A673 (cell line): ENCODE results near the gene CHST9. TPM values are rescaled to one million over a fixed set of nuclear protein-coding genes. Genes with fewer than 3 reads are reported as not detected.

Source experiments
- BruUV-seq: library from RNA; stranded (reverse); fragments of 400-500 nt; replicated peaks from 2 replicates; lab custom pipeline; 2021; lab: Mats Ljungman, UMichigan
- CTCF ChIA-PET: fragments of 300-600 bp; sonication (Branson Sonifier 250); formaldehyde crosslinking; loops from one replicate; lab custom pipeline; 2022; ENCODE audit warnings: antibody characterized with exemption; lab: Charles Lee
- POLR2A ChIA-PET: fragments of 300-600 bp; sonication (Branson Sonifier 250); formaldehyde crosslinking; loops from one replicate; lab custom pipeline; 2022; ENCODE audit warnings: antibody characterized with exemption; ENCODE audit not compliant: low non-redundant PET; lab: Charles Lee
- DNase-seq: peaks from one replicate; pipeline ENCODE4 v3.0.0-alpha.2; 2015; ENCODE audit warnings: low spot score
- H3K27ac ChIP-seq: fragments of 200-600 bp; sonication (generic); 2 replicates; pipeline ENCODE4 v1.5.1; 2016; ENCODE audit warnings: mixed run types, low read depth, mild to moderate bottlenecking, mixed read lengths, antibody characterized with exemption, low read length; ENCODE audit not compliant: poor library complexity, severe bottlenecking
- H3K27me3 ChIP-seq: fragments of 200-600 bp; sonication (generic); replicated peaks from 2 replicates; pipeline ENCODE4 v1.6.1; 2017; ENCODE audit warnings: mixed run types, low read depth, mild to moderate bottlenecking, mixed read lengths, antibody characterized with exemption, low read length; ENCODE audit not compliant: insufficient read depth, poor library complexity
- H3K36me3 ChIP-seq: fragments of 200-600 bp; sonication (generic); 2 replicates; pipeline ENCODE4 v1.6.1; 2016; ENCODE audit warnings: mixed run types, mild to moderate bottlenecking, mixed read lengths, antibody characterized with exemption, low read length; ENCODE audit not compliant: insufficient read depth, poor library complexity, severe bottlenecking
- H3K4me1 ChIP-seq: fragments of 200-600 bp; sonication (generic); 2 replicates; pipeline ENCODE4 v1.6.1; 2017; ENCODE audit warnings: mixed run types, mild to moderate bottlenecking, mixed read lengths, antibody characterized with exemption, low read length; ENCODE audit not compliant: insufficient read depth, poor library complexity, severe bottlenecking
- H3K4me3 ChIP-seq: fragments of 200-600 bp; sonication (generic); 2 replicates; pipeline ENCODE4 v1.5.1; 2016; ENCODE audit warnings: low read depth, mixed run types, mild to moderate bottlenecking, mixed read lengths, low read length; ENCODE audit not compliant: poor library complexity, severe bottlenecking
- H3K9me3 ChIP-seq: fragments of 200-600 bp; sonication (generic); 2 replicates; pipeline ENCODE4 v1.6.1; 2016; ENCODE audit warnings: mixed run types, low read depth, mild to moderate bottlenecking, mixed read lengths, antibody characterized with exemption, low read length; ENCODE audit not compliant: poor library complexity, severe bottlenecking
- CTCF ChIP-seq: fragments of 300-800, 200-600 bp; sonication (generic); conservative IDR thresholded peaks from 2 replicates; pipeline ENCODE4 v1.5.1; 2017; ENCODE audit warnings: low read depth, mild to moderate bottlenecking, antibody characterized with exemption, low read length, moderate library complexity, mixed read lengths
- EZH2 ChIP-seq: fragments of 200-600 bp; sonication (generic); IDR thresholded peaks from 2 replicates; pipeline ENCODE4 v1.6.1; 2017; ENCODE audit warnings: borderline replicate concordance, low read depth, mild to moderate bottlenecking, mixed read lengths, antibody characterized with exemption, low read length; ENCODE audit not compliant: poor library complexity, severe bottlenecking
- intact Hi-C: fragments of 100-400 bp; cut with micrococcal nuclease; formaldehyde crosslinking; loops from one replicate; pipeline ENCODE4 v1.10.0; 2022; ENCODE audit not compliant: unreplicated experiment
- total RNA-seq: library from RNA; stranded (reverse); gene quantifications from 2 replicates; pipeline ENCODE4 v1.2.3, GENCODE V29; 2021

CHST9 gene
- total RNA-seq, 1 experiment from 2014 or later, result not detected

- no peak overlapping the region for H3K27ac ChIP-seq
- BruUV-seq, result no TSS peak
- intact Hi-C loops, result no loop called here
Observed at GRCh38 chr18:27064673-27065072, 120.4 kb downstream of the CHST9 start.

GRCh38 chr18:27062802-27063201 is 122.3 kb downstream of the CHST9 start:
- Histone ChIP-seq H3K27me3 (no peaks in the 10 kb centered on the region), H3K27ac (no peak overlapping the region), H3K36me3 (no peaks in the 10 kb centered on the region), H3K9me3 (no peaks in the 10 kb centered on the region), H3K4me1 (no peaks in the 10 kb centered on the region), H3K4me3 (no peak overlapping the region)
- ChIA-PET CTCF (no interaction called here), POLR2A (no interaction called here)
- BruUV-seq, result no TSS peak
- DNase-seq, result no peak
- intact Hi-C loops, result no loop called here
- no peak for TF ChIP-seq CTCF
- TF ChIP-seq EZH2, result no peak

More at GRCh38 chr18:27064673-27065072, 120.4 kb downstream of the CHST9 start:
- TF ChIP-seq EZH2 (no peak), CTCF (no peak)
- no peaks in the 10 kb centered on the region for H3K9me3 ChIP-seq
- no peak overlapping the region for H3K4me3 ChIP-seq
- ChIA-PET CTCF (no interaction called here), POLR2A (no interaction called here)
- no peaks in the 10 kb centered on the region for H3K4me1 ChIP-seq
- no peaks in the 10 kb centered on the region for H3K27me3 ChIP-seq
- H3K36me3 ChIP-seq, result no peaks in the 10 kb centered on the region
- no peak for DNase-seq

- Histone ChIP-seq H3K9me3 (no peaks in the 10 kb centered on the region), H3K4me3 (no peak overlapping the region), H3K36me3 (no peaks in the 10 kb centered on the region), H3K4me1 (no peaks in the 10 kb centered on the region), H3K27me3 (no peaks in the 10 kb centered on the region), H3K27ac (no peak overlapping the region)
- TF ChIP-seq EZH2 (no peak), CTCF (no peak)
- no TSS peak for BruUV-seq
- CTCF ChIA-PET, result no interaction called here
- no peak for DNase-seq
- intact Hi-C loops, result no loop called here
- POLR2A ChIA-PET, result no interaction called here
Observed at GRCh38 chr18:27061488-27062095, 123.5 kb downstream of the CHST9 start.
